A549 treated with GW870086 at 1 μM for 4 hours (cell line): Measurements from ENCODE around the gene ERO1B. TPM values are rescaled to one million over a fixed set of nuclear protein-coding genes. Genes with fewer than 3 reads are reported as not detected.

Source experiments
- total RNA-seq: library from RNA; stranded (reverse); fragments of 200-300 nt; extraction: Qiagen RNA extraction; gene quantifications from 5 replicates; pipeline ENCODE4 v1.2.3, GENCODE V29; 2022; ENCODE audit warnings: low read depth

ERO1B gene
- total RNA-seq, result 2.0 to 4.6 TPM (median 3.1 TPM) in 5 replicates

GRCh38 chr1:236281654-236282424, at the start of gene ERO1B:
ERO1B (minus strand) TSS chr1:236281958; CDS start chr1:236281783, 175 bp downstream.

Other genes with a start within 250 kb of the ERO1B start
- gene NID1, start 216.9 kb downstream of the ERO1B start, total RNA-seq, result 5.5 to 9.8 TPM (median 8.2 TPM) in 5 replicates
- gene GPR137B, start 139.4 kb downstream of the ERO1B start, total RNA-seq, result 14.5 to 19.3 TPM (median 17.6 TPM) in 5 replicates
- gene EDARADD, start 112.3 kb upstream of the ERO1B start, total RNA-seq, result 3.2 to 3.6 TPM (median 3.4 TPM) in 5 replicates
- 29.0 to 44.1 TPM (median 33.9 TPM) in 5 replicates for gene LGALS8, start 242.0 kb upstream of the ERO1B start, total RNA-seq